Subcutaneous adipose tissue (tissue), 4 donors: ENCODE results near the gene KCNIP4. TPM values are rescaled to one million over a fixed set of nuclear protein-coding genes. Genes with fewer than 3 reads are reported as not detected.

Source experiments
- CTCF ChIP-seq: fragments of 450-650 bp; IDR thresholded peaks from one replicate; pipeline ENCODE4 v1.5.1; 2016; ENCODE audit warnings: low read depth, mild to moderate bottlenecking, control low read depth, antibody characterized with exemption, moderate library complexity
- total RNA-seq, 4 donors: library from RNA; depleted of rRNA; stranded (reverse); fragments of >200 nt; gene quantifications; one replicate each; pipeline ENCODE4 v1.1.0, GENCODE V29; 2016

The KCNIP4 gene
- total RNA-seq, 4 donors from 2014 or later, result 0.34 TPM; not detected in 3

GRCh38 chr4:21366840-21367239, 581.7 kb downstream of the KCNIP4 start:
- TF ChIP-seq CTCF, result no peak

GRCh38 chr4:21366312-21366711, 582.3 kb downstream of the KCNIP4 start:
- no peak for TF ChIP-seq CTCF

GRCh38 chr4:21363701-21364100, 584.9 kb downstream of the KCNIP4 start:
- TF ChIP-seq CTCF, result no peak

- TF ChIP-seq CTCF, result no peak
These were observed 601.4 kb downstream of the KCNIP4 start for GRCh38 chr4:21347142-21347541.

GRCh38 chr4:21327976-21328700, 620.4 kb downstream of the KCNIP4 start:
- no peak for TF ChIP-seq CTCF

- no peak for TF ChIP-seq CTCF
These were observed 628.5 kb downstream of the KCNIP4 start for GRCh38 chr4:21320034-21320433.

- TF ChIP-seq CTCF, result no peak
These were observed 640.9 kb downstream of the KCNIP4 start for GRCh38 chr4:21307709-21308108.
